Measurements from ENCODE around the gene THRA.

- TF ChIP-seq CTCF (IDR thresholded peaks at IDR 0.05 in 2 of 3, conservative IDR thresholded peaks at IDR 0.05 in 1 of 3; ENCODE audit: insufficient read depth in 2 of 3, low read depth in 1 of 3, low read length in 3 of 3) (no peak), NFYB (IDR thresholded peaks at IDR 0.05; ENCODE audit: extremely low read depth, insufficient read length) (no peak), CHD4 (IDR thresholded peaks at IDR 0.05; ENCODE audit: insufficient read depth, insufficient replicate concordance, low read depth, low read length, poor library complexity, severe bottlenecking) (no peak), CCAR2 (IDR thresholded peaks at IDR 0.05; ENCODE audit: low read depth, low read length) (no peak), ETV5 (CRISPR knock-in tag; IDR thresholded peaks at IDR 0.05; ENCODE audit: low read depth) (no peak), STAT6 (CRISPR knock-in tag; IDR thresholded peaks at IDR 0.05) (no peak), KDM1A (IDR thresholded peaks at IDR 0.05) (no peak), YY1 (IDR thresholded peaks at IDR 0.05; ENCODE audit: borderline replicate concordance in 1 of 3, control insufficient read depth in 1 of 3, extremely low read depth in 1 of 3, insufficient read depth in 3 of 3, insufficient read length in 1 of 3, insufficient replicate concordance in 2 of 3, low read depth in 1 of 3, low read length in 2 of 3) (no peak), U2AF2 (optimal IDR thresholded peaks at IDR 0.05; ENCODE audit: low read depth, low read length) (no peak), TBP (optimal IDR thresholded peaks at IDR 0.05; ENCODE audit: low read depth, low read length) (no peak), ARNT (IDR thresholded peaks at IDR 0.05) (no peak)
Measured at GRCh38 chr17:40076591-40076990, 13.8 kb downstream of the THRA start.

Measured in K562 (cell line).